Keratinocyte (primary cell): Measurements from ENCODE around the gene AGAP1. TPM values are rescaled to one million over a fixed set of nuclear protein-coding genes. Genes with fewer than 3 reads are reported as not detected.

Source experiments
- DNase-seq: peaks from one replicate; pipeline ENCODE4 v3.0.0-alpha.2; 2011; ENCODE audit warnings: low read depth, missing footprints, low spot score
- FAIRE-seq: peaks from 2 replicates; lab custom pipeline; 2011; peaks lifted over from hg19 to GRCh38; lab: Jason Lieb, UNC
- H2AFZ ChIP-seq: 2 replicates; pipeline ENCODE4 v1.6.0; 2012; ENCODE audit warnings: low read length, control low read depth, inconsistent platforms; ENCODE audit not compliant: control insufficient read depth
- H3K27ac ChIP-seq: 2 replicates; pipeline ENCODE4 v1.5.1; 2011; ENCODE audit warnings: low read length; ENCODE audit not compliant: control insufficient read depth, insufficient read depth
- H3K27me3 ChIP-seq: 3 replicates; pipeline ENCODE4 v1.6.0; 2011; ENCODE audit warnings: low read length; ENCODE audit not compliant: control insufficient read depth, insufficient read depth; ENCODE audit errors: extremely low read depth
- H3K36me3 ChIP-seq, 2 experiments: 2 replicates in 1 of 2; 3 replicates in 1 of 2; pipeline ENCODE4 v1.5.1; 2011; ENCODE audit warnings: low read length in 2 of 2, mild to moderate bottlenecking in 1 of 2; ENCODE audit not compliant: control insufficient read depth in 2 of 2, insufficient read depth in 2 of 2; ENCODE audit errors: extremely low read depth in 1 of 2
- H3K4me1 ChIP-seq: 3 replicates; pipeline ENCODE4 v1.5.1; 2011; ENCODE audit warnings: low read length; ENCODE audit not compliant: control insufficient read depth, insufficient read depth; ENCODE audit errors: extremely low read depth
- H3K4me2 ChIP-seq: 3 replicates; pipeline ENCODE4 v1.6.0; 2011; ENCODE audit warnings: low read depth, low read length; ENCODE audit not compliant: control insufficient read depth, insufficient read depth; ENCODE audit errors: extremely low read depth
- H3K4me3 ChIP-seq, 3 experiments: fragments of 200-600 bp in 1 of 3; sonication (generic) in 1 of 3; 2 replicates in 2 of 3; 3 replicates in 1 of 3; pipeline ENCODE4 v1.5.1; 2011 to 2016; ENCODE audit warnings: low read length in 3 of 3, mild to moderate bottlenecking in 3 of 3, control low read depth in 2 of 3, inconsistent platforms in 1 of 3, low read depth in 1 of 3, mixed read lengths in 1 of 3, mixed run types in 1 of 3, moderate library complexity in 1 of 3; ENCODE audit not compliant: control insufficient read depth in 2 of 3, insufficient read depth in 2 of 3; ENCODE audit errors: extremely low read depth in 1 of 3
- H3K79me2 ChIP-seq: 2 replicates; pipeline ENCODE4 v1.6.0; 2012; ENCODE audit warnings: low read length; ENCODE audit not compliant: control insufficient read depth, insufficient read depth
- H3K9ac ChIP-seq: 3 replicates; pipeline ENCODE4 v1.6.0; 2011; ENCODE audit warnings: low read length; ENCODE audit not compliant: control insufficient read depth, insufficient read depth; ENCODE audit errors: extremely low read depth
- H3K9me1 ChIP-seq: 3 replicates; pipeline ENCODE4 v1.6.0; 2011; ENCODE audit warnings: low read length; ENCODE audit not compliant: control insufficient read depth, insufficient read depth; ENCODE audit errors: extremely low read depth
- H3K9me3 ChIP-seq: 2 replicates; pipeline ENCODE4 v1.5.1; 2012; ENCODE audit warnings: low read depth, low read length; ENCODE audit not compliant: control insufficient read depth
- H4K20me1 ChIP-seq: 3 replicates; pipeline ENCODE4 v1.6.0; 2011; ENCODE audit warnings: low read length; ENCODE audit not compliant: control insufficient read depth, insufficient read depth; ENCODE audit errors: extremely low read depth
- CTCF ChIP-seq, 3 experiments: IDR thresholded peaks in 1 of 3; conservative IDR thresholded peaks in 1 of 3; optimal IDR thresholded peaks in 1 of 3; 2 replicates in 2 of 3; 3 replicates in 1 of 3; pipeline versions ENCODE3 to v1.5.1; 2011; ENCODE audit warnings: low read length in 3 of 3, mild to moderate bottlenecking in 3 of 3, moderate library complexity in 2 of 3, control low read depth in 1 of 3, inconsistent platforms in 1 of 3; ENCODE audit not compliant: insufficient read depth in 2 of 3; ENCODE audit errors: extremely low read depth in 1 of 3
- EZH2 ChIP-seq: IDR thresholded peaks from one replicate; pipeline ENCODE4 v1.6.1; 2012; ENCODE audit warnings: inconsistent platforms, mild to moderate bottlenecking, low read length, moderate library complexity
- dilution Hi-C: fragments of 300-500 bp; cut with MboI; formaldehyde crosslinking; loops from one replicate; pipeline ENCODE4 v1.7.0; 2020; ENCODE audit warnings: low sequenced_read_pairs; ENCODE audit not compliant: extremely low pct_ligation_motif_present
- polyA plus RNA-seq, 5 experiments: library from polyadenylated mRNA; depleted of rRNA in 3 of 5; stranded (reverse) in 3 of 5; stranded (forward) in 1 of 5; unstranded in 1 of 5; fragments of >200 nt; gene quantifications; 1 replicate in 1 of 5; 2 replicates in 3 of 5; 3 replicates in 1 of 5; pipeline versions ENCODE4 v1.2.1 to v1.2.3, GENCODE V29; 2011 to 2012; ENCODE audit warnings: missing spikeins in 2 of 5, low read depth in 1 of 5, low replicate concordance in 1 of 5

The AGAP1 gene
- polyA plus RNA-seq, 1 donor (not counting 4 experiments of a cell fraction or from before 2014, with no cell fraction given) = 12.6 TPM

DNA sequence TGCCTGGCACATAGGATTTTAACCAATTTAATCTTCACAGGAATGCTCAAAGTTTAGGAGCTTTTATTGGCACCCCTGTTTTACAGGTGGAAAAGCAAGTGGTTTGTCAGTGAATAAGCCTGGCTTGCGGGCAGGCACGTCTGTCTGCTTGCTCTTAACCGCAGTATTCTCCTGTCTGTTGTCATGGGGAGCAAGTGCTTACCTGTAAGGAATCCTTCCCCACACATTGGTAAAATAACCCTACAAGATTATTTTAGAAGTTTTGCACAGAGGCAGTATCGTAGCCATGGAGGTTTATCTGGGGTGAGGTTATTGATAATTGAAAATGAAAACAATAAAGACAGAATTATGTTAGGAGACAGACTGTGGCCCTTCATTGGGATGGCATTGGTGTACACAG lies 174.9 kb downstream of the AGAP1 start:
- dilution Hi-C loops = no loop called here
- Histone ChIP-seq H3K4me2 (no peak overlapping the region), H3K36me3 (no peaks in the 10 kb centered on the region), H2AFZ (no peak overlapping the region), H4K20me1 (peaks cover 11% of the 10 kb centered on the region), H3K4me1 (peaks cover 14% of the 10 kb centered on the region), H3K79me2 (peaks cover 5% of the 10 kb centered on the region), H3K4me3 (no peak overlapping the region), H3K27me3 (no peaks in the 10 kb centered on the region), H3K9me3 (no peaks in the 10 kb centered on the region), H3K27ac (no peak overlapping the region), H3K9ac (no peak overlapping the region), H3K9me1 (no peaks in the 10 kb centered on the region)
- FAIRE-seq (no peak), DNase-seq (no peak)
- no peak for TF ChIP-seq CTCF (optimal IDR thresholded peaks at IDR 0.05 in 1 of 3, IDR thresholded peaks at IDR 0.05 in 1 of 3, conservative IDR thresholded peaks at IDR 0.05 in 1 of 3; ENCODE audit: extremely low read depth in 1 of 3, insufficient read depth in 2 of 3, low read length in 3 of 3)
- TF ChIP-seq EZH2 = no peak

GRCh38 chr2:235669269-235669831 lies 175.5 kb downstream of the AGAP1 start:
- no peak for FAIRE-seq
- H3K4me3 ChIP-seq = peak overlapping the region in 1 of 3 experiments; percentile 25
- peaks cover 11% of the 10 kb centered on the region for H4K20me1 ChIP-seq
- peaks cover 3% of the 10 kb centered on the region for H3K79me2 ChIP-seq
- dilution Hi-C loops = no loop called here
- no peak for TF ChIP-seq EZH2
- TF ChIP-seq CTCF (optimal IDR thresholded peaks at IDR 0.05 in 1 of 3, IDR thresholded peaks at IDR 0.05 in 1 of 3, conservative IDR thresholded peaks at IDR 0.05 in 1 of 3; ENCODE audit: extremely low read depth in 1 of 3, insufficient read depth in 2 of 3, low read length in 3 of 3) = no peak
- DNase-seq = peak; percentile 26
- H2AFZ ChIP-seq = no peak overlapping the region
- no peaks in the 10 kb centered on the region for H3K9me3 ChIP-seq
- H3K4me1 ChIP-seq = peaks cover 20% of the 10 kb centered on the region
- no peaks in the 10 kb centered on the region for H3K36me3 ChIP-seq
- no peaks in the 10 kb centered on the region for H3K9me1 ChIP-seq
- H3K9ac ChIP-seq = no peak overlapping the region
- no peaks in the 10 kb centered on the region for H3K27me3 ChIP-seq
- H3K4me2 ChIP-seq = peak overlapping the region; percentile 33
- no peak overlapping the region for H3K27ac ChIP-seq
